GM21447 (cell line): ENCODE results near the gene DHRS13.
"Not testable (repeated sequence)": the region's sequence is repeated elsewhere in the genome, so short reads cannot be mapped to it uniquely, and the experiment has no call there.

Source experiments
- ATAC-seq: cut with Tn5 transposase; IDR thresholded peaks from one replicate; pipeline ENCODE4 v1.9.1; 2021; ENCODE audit not compliant: unreplicated experiment

The DHRS13 gene

GRCh38 chr17:28906276-28906675, 3.4 kb upstream of the DHRS13 start:
- ATAC-seq: no peak

- ATAC-seq: no peak
These were observed 1.9 kb upstream of the DHRS13 start for GRCh38 chr17:28904800-28905199.

- ATAC-seq: not testable (repeated sequence)
These were observed 615 bp upstream of the DHRS13 start for GRCh38 chr17:28903546-28903841.

- peak; percentile 36 for ATAC-seq
These were observed 737 bp downstream of the DHRS13 start for GRCh38 chr17:28901866-28902818.

GRCh38 chr17:28900986-28901726, 1.7 kb downstream of the DHRS13 start:
- no peak for ATAC-seq

GRCh38 chr17:28899212-28899815, 3.6 kb downstream of the DHRS13 start:
- no peak for ATAC-seq

GRCh38 chr17:28898527-28898955, 4.3 kb downstream of the DHRS13 start:
- ATAC-seq: no peak

- no peak for ATAC-seq
These were observed 4.9 kb downstream of the DHRS13 start for GRCh38 chr17:28897769-28898526.

- no peak for ATAC-seq
These were observed 5.8 kb downstream of the DHRS13 start, which contains the start of gene FLOT2 for GRCh38 chr17:28896884-28897768. Gene FLOT2, minus strand, starts transcription at chr17:28897733. Its CDS starts 159 bp downstream, at chr17:28897574.

GRCh38 chr17:28896491-28896883, 6.4 kb downstream of the DHRS13 start:
- no peak for ATAC-seq

GRCh38 chr17:28895794-28896447, 7.0 kb downstream of the DHRS13 start:
- ATAC-seq: no peak

GRCh38 chr17:28893248-28894183, 9.4 kb downstream of the DHRS13 start:
- ATAC-seq: not testable (repeated sequence)

GRCh38 chr17:28892024-28892423, 10.9 kb downstream of the DHRS13 start:
- no peak for ATAC-seq

- no peak for ATAC-seq
These were observed 11.7 kb downstream of the DHRS13 start for GRCh38 chr17:28891201-28891600.

- no peak for ATAC-seq
These were observed 12.9 kb downstream of the DHRS13 start for GRCh38 chr17:28889996-28890395.

GRCh38 chr17:28888832-28889231, 14.0 kb downstream of the DHRS13 start:
- no peak for ATAC-seq

GRCh38 chr17:28887871-28888471, 14.9 kb downstream of the DHRS13 start:
- ATAC-seq: no peak

GRCh38 chr17:28885951-28886350, 16.9 kb downstream of the DHRS13 start:
- no peak for ATAC-seq
